B cell (primary cell): ENCODE results near the gene ZBP1. TPM values are rescaled to one million over a fixed set of nuclear protein-coding genes. Genes with fewer than 3 reads are reported as not detected.

ENCODE experiments used
- ATAC-seq: fragments of 200-7000 bp; cut with Tn5 transposase; one replicate; pipeline ENCODE4 v1.10.0; 2021; ENCODE audit warnings: low read depth, mild to moderate bottlenecking, moderate number of reproducible peaks, moderate library complexity
- CTCF ChIA-PET: fragments of 350-600 bp; sonication (Branson Sonifier 250); formaldehyde crosslinking; loops from one replicate; lab custom pipeline; 2021; ENCODE audit warnings: antibody characterized with exemption, inconsistent platforms; lab: Charles Lee
- POLR2A ChIA-PET: fragments of 350-600 bp; sonication (Branson Sonifier 250); formaldehyde crosslinking; loops from one replicate; lab custom pipeline; 2021; ENCODE audit warnings: antibody characterized with exemption; lab: Charles Lee
- DNase-seq: peaks from one replicate; pipeline ENCODE4 v3.0.0; 2013
- H2AFZ ChIP-seq: 2 replicates; pipeline ENCODE4 v1.6.1; 2012; ENCODE audit warnings: mild to moderate bottlenecking, low read depth, low read length; ENCODE audit not compliant: insufficient read depth, poor library complexity, severe bottlenecking
- H3K27ac ChIP-seq, 2 donors: 1 replicate in 1 of 2; 2 replicates in 1 of 2; pipeline ENCODE4 v1.5.1; 2012 to 2013; ENCODE audit warnings: low read length in 2 of 2, mild to moderate bottlenecking in 2 of 2, moderate library complexity in 1 of 2
- H3K27me3 ChIP-seq, 4 experiments: fragments of 200-600 bp in 1 of 4; sonication (generic) in 1 of 4; replicated peaks in 1 of 4; 1 replicate in 2 of 4; 2 replicates in 2 of 4; pipeline versions ENCODE4 v1.6.1 to v1.7.0; 2013 to 2016; ENCODE audit warnings: low read length in 3 of 4, mild to moderate bottlenecking in 2 of 4, mixed read lengths in 1 of 4, moderate library complexity in 1 of 4; ENCODE audit not compliant: insufficient read depth in 4 of 4, control insufficient read depth in 3 of 4; ENCODE audit errors: control extremely low read depth in 1 of 4
- H3K36me3 ChIP-seq, 2 experiments: replicated peaks in 1 of 2; 1 replicate in 1 of 2; 2 replicates in 1 of 2; pipeline versions ENCODE4 v1.6.1 to v1.7.1; 2013; ENCODE audit warnings: low read length in 1 of 2; ENCODE audit not compliant: insufficient read depth in 2 of 2, control insufficient read depth in 1 of 2; ENCODE audit errors: control extremely low read depth in 1 of 2, extremely low read depth in 1 of 2
- H3K4me1 ChIP-seq, 2 donors: fragments of 200-600 bp in 1 of 2; sonication (generic) in 1 of 2; 1 replicate in 1 of 2; 2 replicates in 1 of 2; pipeline versions ENCODE4 v1.5.1 to v1.6.1; 2013 to 2017; ENCODE audit warnings: low read length in 2 of 2; ENCODE audit not compliant: control insufficient read depth in 2 of 2, insufficient read depth in 2 of 2
- H3K4me2 ChIP-seq: replicated peaks from 2 replicates; pipeline ENCODE3; 2012; ENCODE audit warnings: mild to moderate bottlenecking, low read depth, low read length; ENCODE audit not compliant: poor library complexity, severe bottlenecking
- H3K4me3 ChIP-seq, 5 experiments: fragments of 200-600 bp in 1 of 5; sonication (generic) in 1 of 5; 1 replicate in 3 of 5; 2 replicates in 2 of 5; pipeline versions ENCODE4 v1.5.1 to v1.7.0; 2011 to 2016; ENCODE audit warnings: low read length in 4 of 5, mild to moderate bottlenecking in 4 of 5, low read depth in 2 of 5, control low read depth in 1 of 5, moderate library complexity in 1 of 5; ENCODE audit not compliant: insufficient read depth in 1 of 5; ENCODE audit errors: control extremely low read depth in 1 of 5, extremely low read depth in 1 of 5
- H3K79me2 ChIP-seq: fragments of 200-600 bp; sonication (generic); one replicate; pipeline ENCODE4 v1.6.0; 2016; ENCODE audit warnings: low read length; ENCODE audit not compliant: control insufficient read depth, insufficient read depth
- H3K9ac ChIP-seq: fragments of 200-600 bp; sonication (generic); 2 replicates; pipeline ENCODE4 v1.6.1; 2017; ENCODE audit warnings: mild to moderate bottlenecking, low read length, moderate library complexity
- H3K9me3 ChIP-seq, 3 donors: one replicate each; pipeline versions ENCODE4 v1.6.1 to v1.7.1; 2013; ENCODE audit warnings: low read length in 2 of 3; ENCODE audit not compliant: control insufficient read depth in 2 of 3, insufficient read depth in 1 of 3; ENCODE audit errors: control extremely low read depth in 1 of 3
- H4K20me1 ChIP-seq: 2 replicates; pipeline ENCODE4 v1.6.0; 2012; ENCODE audit warnings: mild to moderate bottlenecking, low read length; ENCODE audit not compliant: insufficient read depth, control insufficient read depth, poor library complexity, severe bottlenecking
- H3K27ac Mint-ChIP-seq: one replicate; pipeline ENCODE4 v1.8.0; 2021; ENCODE audit warnings: mixed read lengths
- H3K27me3 Mint-ChIP-seq: one replicate; pipeline ENCODE4 v1.8.0; 2021; ENCODE audit warnings: mixed read lengths
- H3K4me1 Mint-ChIP-seq: one replicate; pipeline ENCODE4 v1.8.0; 2021; ENCODE audit warnings: mixed read lengths
- H3K4me3 Mint-ChIP-seq: one replicate; pipeline ENCODE4 v1.8.0; 2021; ENCODE audit warnings: mixed read lengths
- H3K9me3 Mint-ChIP-seq: one replicate; pipeline ENCODE4 v1.8.0; 2022; ENCODE audit warnings: mixed read lengths; ENCODE audit not compliant: insufficient read depth
- CTCF ChIP-seq: fragments of 200-600 bp; IDR thresholded peaks from one replicate; pipeline ENCODE4 v1.8.0; 2022; ENCODE audit warnings: antibody characterized with exemption, mild to moderate bottlenecking
- EZH2 ChIP-seq: IDR thresholded peaks from 2 replicates; pipeline ENCODE4 v1.6.1; 2012; ENCODE audit warnings: borderline replicate concordance, low read depth, mild to moderate bottlenecking, moderate library complexity, low read length; ENCODE audit not compliant: insufficient read depth, poor library complexity, severe bottlenecking
- WGBS: methylation state at CpG from one replicate; pipeline ENCODE4 v1.1.5; 2013; ENCODE audit warnings: missing lambda C conversion rate; ENCODE audit not compliant: insufficient coverage; 5-methylcytosine and 5-hydroxymethylcytosine counted together
- intact Hi-C: fragments of 100-400 bp; cut with micrococcal nuclease; formaldehyde crosslinking; loops from one replicate; pipeline ENCODE4 v1.10.0; 2022
- polyA plus RNA-seq: library from polyadenylated mRNA; depleted of rRNA; stranded (reverse); fragments of >200 nt; gene quantifications from 2 replicates; pipeline ENCODE4 v1.2.3, GENCODE V29; 2012
- total RNA-seq, 2 donors: library from RNA; stranded (reverse); fragments of 120-200 nt in 1 of 2; gene quantifications; 1 replicate in 1 of 2; 2 replicates in 1 of 2; pipeline versions ENCODE4 v1.2.3 to v1.2.4, GENCODE V29; 2013 to 2022

Gene ZBP1
- total and polyA plus RNA-seq, 2 donors (not counting 1 experiment from before 2014, with no cell fraction given), result 29.9 to 69.2 TPM

- CTCF ChIA-PET, result interaction anchor here (0.9 to 7.0 kb wide), 5 partner anchors 24 to 523 kb away, joined by 3 to 100 read pairs (median 50); partner anchors contain the start of genes PMEPA1 and ZBP1
- no peak overlapping the region for H3K27ac Mint-ChIP-seq
These were observed 36.8 kb upstream of the ZBP1 start for GRCh38 chr20:57656821-57657534.

More at GRCh38 chr20:57656821-57657534, 36.8 kb upstream of the ZBP1 start:
- H3K27me3 Mint-ChIP-seq, result no peaks in the 10 kb centered on the region
- Histone ChIP-seq H3K9me3 (no peaks in the 10 kb centered on the region), H3K4me1 (peaks cover 4 to 25% of the 10 kb centered on the region in 2 donors), H3K36me3 (peaks cover 3 to 61% of the 10 kb centered on the region in 2 experiments), H2AFZ (no peak overlapping the region), H3K27ac (no peak overlapping the region), H3K9ac (no peak overlapping the region), H3K4me3 (no peak overlapping the region), H4K20me1 (peaks cover 92% of the 10 kb centered on the region), H3K79me2 (peaks cover 29% of the 10 kb centered on the region), H3K27me3 (no peaks in the 10 kb centered on the region), H3K4me2 (no peak overlapping the region)
- no peak for ATAC-seq
- no peaks in the 10 kb centered on the region for H3K9me3 Mint-ChIP-seq
- WGBS, result 98% methylated on average over 15 of the region's 20 CpGs
- no peak for TF ChIP-seq EZH2
- no peak for TF ChIP-seq CTCF
- no peak overlapping the region for H3K4me3 Mint-ChIP-seq
- POLR2A ChIA-PET, result interaction anchor here (0.6 kb wide), 1 partner anchor 341 kb away, joined by 5 read pairs; no protein-coding TSS in a partner anchor
- intact Hi-C loops, result loop anchor here (10.0 kb wide), 1 partner anchor 188 kb away; no protein-coding TSS in a partner anchor
- peaks cover 48% of the 10 kb centered on the region for H3K4me1 Mint-ChIP-seq
- DNase-seq, result no peak
